ENCODE measurements around the gene ANKIB1. TPM values are rescaled to one million over a fixed set of nuclear protein-coding genes. Genes with fewer than 3 reads are reported as not detected.
"Not testable (repeated sequence)": the region's sequence is repeated elsewhere in the genome, so short reads cannot be mapped to it uniquely, and the experiment has no call there.

ANKIB1 gene
- total and polyA plus RNA-seq, 2 donors (not counting 1 experiment from before 2014, with no cell fraction given): 16.5 to 76.7 TPM

DNA sequence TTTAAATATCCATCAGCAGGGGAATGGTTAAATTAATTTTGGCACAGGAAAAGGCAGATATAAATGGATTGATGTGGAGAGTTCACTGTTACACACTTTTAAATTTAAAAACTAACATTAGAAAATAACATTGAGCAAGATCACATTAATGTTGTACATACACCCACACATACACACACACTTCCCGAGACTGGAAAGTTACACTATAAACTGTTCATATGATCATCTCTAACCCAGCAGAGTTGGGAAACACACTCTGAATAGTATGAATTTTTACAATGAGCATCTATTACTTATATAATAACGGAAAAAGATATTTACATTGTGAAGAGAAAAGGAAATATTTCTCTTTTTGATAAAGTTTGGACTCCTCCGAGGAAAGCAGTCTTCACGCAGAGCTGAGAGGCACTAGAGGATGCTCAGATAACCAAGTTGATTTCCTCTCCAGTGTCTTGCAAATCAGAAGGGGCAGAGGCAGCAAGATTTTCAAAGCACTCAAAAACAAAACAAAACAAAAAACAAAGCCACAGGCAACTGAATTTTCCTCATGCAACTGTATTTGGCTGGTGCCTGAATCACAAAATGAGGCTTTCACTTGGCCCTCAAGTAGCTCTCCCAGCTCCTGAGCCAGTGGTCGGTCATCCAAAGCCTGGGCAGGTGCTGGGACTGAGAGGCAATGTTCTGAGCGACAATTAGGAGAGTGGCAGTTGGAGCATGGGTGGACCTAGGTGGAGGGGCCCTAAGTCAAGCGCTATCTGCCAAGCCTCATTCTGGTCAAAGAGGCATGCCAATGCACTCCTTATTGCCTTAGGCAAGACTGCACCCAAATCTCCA lies 191.1 kb downstream of the ANKIB1 start:
- H3K4me3 Mint-ChIP-seq: no peak overlapping the region
- ATAC-seq (ENCODE audit: low read depth) (no peak), DNase-seq (no peak)
- H3K27me3 ChIP-seq (replicated peaks in 1 of 4; ENCODE audit: control extremely low read depth in 1 of 4, control insufficient read depth in 3 of 4, insufficient read depth in 4 of 4, low read length in 3 of 4): no peaks in the 10 kb centered on the region
- no peaks in the 10 kb centered on the region for H3K9me3 Mint-ChIP-seq (ENCODE audit: insufficient read depth)
- WGBS (ENCODE audit: insufficient coverage): 94% methylated on average over 5 of the region's 7 CpGs
- H2AFZ ChIP-seq (ENCODE audit: insufficient read depth, low read depth, low read length, poor library complexity, severe bottlenecking): no peak overlapping the region
- no peak overlapping the region for H3K27ac Mint-ChIP-seq
- H3K27me3 Mint-ChIP-seq: peaks cover 21% of the 10 kb centered on the region
- no peaks in the 10 kb centered on the region for H3K36me3 ChIP-seq (replicated peaks in 1 of 2; ENCODE audit: control extremely low read depth in 1 of 2, control insufficient read depth in 1 of 2, extremely low read depth in 1 of 2, insufficient read depth in 2 of 2, low read length in 1 of 2)
- H3K9ac ChIP-seq (ENCODE audit: low read length): no peak overlapping the region
- no peak overlapping the region for H3K4me3 ChIP-seq (ENCODE audit: control extremely low read depth in 1 of 5, extremely low read depth in 1 of 5, insufficient read depth in 1 of 5, low read depth in 2 of 5, low read length in 4 of 5)
- ChIA-PET CTCF (no interaction called here), POLR2A (no interaction called here)
- TF ChIP-seq EZH2 (IDR thresholded peaks at IDR 0.05; ENCODE audit: borderline replicate concordance, insufficient read depth, low read depth, low read length, poor library complexity, severe bottlenecking): no peak
- TF ChIP-seq, protein P1, sequence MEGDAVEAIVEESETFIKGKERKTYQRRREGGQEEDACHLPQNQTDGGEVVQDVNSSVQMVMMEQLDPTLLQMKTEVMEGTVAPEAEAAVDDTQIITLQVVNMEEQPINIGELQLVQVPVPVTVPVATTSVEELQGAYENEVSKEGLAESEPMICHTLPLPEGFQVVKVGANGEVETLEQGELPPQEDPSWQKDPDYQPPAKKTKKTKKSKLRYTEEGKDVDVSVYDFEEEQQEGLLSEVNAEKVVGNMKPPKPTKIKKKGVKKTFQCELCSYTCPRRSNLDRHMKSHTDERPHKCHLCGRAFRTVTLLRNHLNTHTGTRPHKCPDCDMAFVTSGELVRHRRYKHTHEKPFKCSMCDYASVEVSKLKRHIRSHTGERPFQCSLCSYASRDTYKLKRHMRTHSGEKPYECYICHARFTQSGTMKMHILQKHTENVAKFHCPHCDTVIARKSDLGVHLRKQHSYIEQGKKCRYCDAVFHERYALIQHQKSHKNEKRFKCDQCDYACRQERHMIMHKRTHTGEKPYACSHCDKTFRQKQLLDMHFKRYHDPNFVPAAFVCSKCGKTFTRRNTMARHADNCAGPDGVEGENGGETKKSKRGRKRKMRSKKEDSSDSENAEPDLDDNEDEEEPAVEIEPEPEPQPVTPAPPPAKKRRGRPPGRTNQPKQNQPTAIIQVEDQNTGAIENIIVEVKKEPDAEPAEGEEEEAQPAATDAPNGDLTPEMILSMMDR (IDR thresholded peaks at IDR 0.05): no peak
- H3K4me1 ChIP-seq (ENCODE audit: control insufficient read depth in 2 of 2, insufficient read depth in 2 of 2, low read length in 2 of 2): no peaks in the 10 kb centered on the region
- no peaks in the 10 kb centered on the region for H3K79me2 ChIP-seq (ENCODE audit: control insufficient read depth, insufficient read depth, low read length)
- H3K9me3 ChIP-seq (ENCODE audit: control extremely low read depth in 1 of 3, control insufficient read depth in 2 of 3, insufficient read depth in 1 of 3, low read length in 2 of 3): no peaks in the 10 kb centered on the region
- no peak overlapping the region for H3K4me2 ChIP-seq (replicated peaks; ENCODE audit: low read depth, low read length, poor library complexity, severe bottlenecking)
- no peak overlapping the region for H3K27ac ChIP-seq (ENCODE audit: low read length in 2 of 2)
- intact Hi-C loops (cut with micrococcal nuclease): no loop called here
- no peaks in the 10 kb centered on the region for H3K4me1 Mint-ChIP-seq
- H4K20me1 ChIP-seq (ENCODE audit: control insufficient read depth, insufficient read depth, low read length, poor library complexity, severe bottlenecking): no peaks in the 10 kb centered on the region

DNA sequence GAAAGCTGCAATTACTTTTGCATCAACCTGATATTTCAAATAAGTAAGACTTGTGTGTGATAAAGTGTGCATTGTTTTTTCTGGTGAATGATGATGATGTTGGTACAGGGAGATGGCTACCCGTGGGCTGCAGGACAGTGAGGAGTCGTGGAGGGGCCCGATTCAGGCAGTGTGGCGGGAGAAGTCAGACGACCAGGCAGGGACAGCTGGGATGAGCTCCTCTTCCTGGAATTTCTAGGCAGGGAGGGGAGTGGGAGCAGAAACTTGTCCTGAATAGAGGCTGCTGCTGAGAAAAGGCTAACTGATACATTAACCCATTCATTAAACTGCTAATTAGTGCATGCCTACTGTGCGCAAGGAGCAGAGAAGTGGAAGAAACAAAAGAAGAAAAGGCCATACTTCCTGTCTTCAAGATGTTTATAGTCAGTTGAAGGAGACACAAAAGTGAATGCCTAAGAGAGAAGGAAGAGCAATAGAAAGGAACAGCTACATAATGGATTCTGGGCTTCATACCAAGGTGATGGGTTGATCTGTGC lies 192.2 kb downstream of the ANKIB1 start:
- Histone ChIP-seq H3K9ac (ENCODE audit: low read length) (no peak overlapping the region), H3K4me2 (replicated peaks; ENCODE audit: low read depth, low read length, poor library complexity, severe bottlenecking) (no peak overlapping the region), H3K27me3 (replicated peaks in 1 of 4; ENCODE audit: control extremely low read depth in 1 of 4, control insufficient read depth in 3 of 4, insufficient read depth in 4 of 4, low read length in 3 of 4) (no peaks in the 10 kb centered on the region), H3K9me3 (ENCODE audit: control extremely low read depth in 1 of 3, control insufficient read depth in 2 of 3, insufficient read depth in 1 of 3, low read length in 2 of 3) (no peaks in the 10 kb centered on the region), H3K27ac (ENCODE audit: low read length in 2 of 2) (no peak overlapping the region), H3K36me3 (replicated peaks in 1 of 2; ENCODE audit: control extremely low read depth in 1 of 2, control insufficient read depth in 1 of 2, extremely low read depth in 1 of 2, insufficient read depth in 2 of 2, low read length in 1 of 2) (no peaks in the 10 kb centered on the region), H3K4me1 (ENCODE audit: control insufficient read depth in 2 of 2, insufficient read depth in 2 of 2, low read length in 2 of 2) (no peaks in the 10 kb centered on the region), H3K4me3 (ENCODE audit: control extremely low read depth in 1 of 5, extremely low read depth in 1 of 5, insufficient read depth in 1 of 5, low read depth in 2 of 5, low read length in 4 of 5) (no peak overlapping the region), H2AFZ (ENCODE audit: insufficient read depth, low read depth, low read length, poor library complexity, severe bottlenecking) (no peak overlapping the region), H4K20me1 (ENCODE audit: control insufficient read depth, insufficient read depth, low read length, poor library complexity, severe bottlenecking) (no peaks in the 10 kb centered on the region), H3K79me2 (ENCODE audit: control insufficient read depth, insufficient read depth, low read length) (no peaks in the 10 kb centered on the region)
- ChIA-PET POLR2A (no interaction called here), CTCF (no interaction called here)
- H3K27me3 Mint-ChIP-seq: peaks cover 18% of the 10 kb centered on the region
- ATAC-seq (ENCODE audit: low read depth) (no peak), DNase-seq (no peak)
- no peak overlapping the region for H3K27ac Mint-ChIP-seq
- H3K9me3 Mint-ChIP-seq (ENCODE audit: insufficient read depth): peaks cover 6% of the 10 kb centered on the region
- intact Hi-C loops (cut with micrococcal nuclease): no loop called here
- no peak overlapping the region for H3K4me3 Mint-ChIP-seq
- H3K4me1 Mint-ChIP-seq: no peaks in the 10 kb centered on the region
- TF ChIP-seq EZH2 (IDR thresholded peaks at IDR 0.05; ENCODE audit: borderline replicate concordance, insufficient read depth, low read depth, low read length, poor library complexity, severe bottlenecking): no peak
- TF ChIP-seq, protein P1 (IDR thresholded peaks at IDR 0.05): no peak
- WGBS (ENCODE audit: insufficient coverage): 100% methylated on average over 5 of the region's 6 CpGs

DNA sequence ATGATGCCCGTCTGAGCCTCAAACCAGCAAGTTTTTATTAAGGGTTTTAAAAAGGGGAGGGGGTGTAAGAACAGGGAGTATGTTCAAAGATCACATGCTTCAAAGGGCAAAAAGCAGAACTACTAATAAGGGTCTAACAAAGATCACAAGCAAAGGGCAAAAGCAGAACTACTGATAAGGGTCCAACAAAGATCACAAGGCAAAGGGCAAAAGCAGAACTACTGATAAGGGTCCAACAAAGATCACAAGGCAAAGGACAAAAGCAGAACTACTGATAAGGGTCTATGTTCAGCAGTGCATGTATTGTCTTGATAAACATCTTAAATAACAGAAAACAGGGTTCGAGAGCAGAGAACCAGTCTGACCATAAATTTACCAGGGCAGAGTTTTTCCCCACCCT lies 196.9 kb downstream of the ANKIB1 start:
- H3K4me1 ChIP-seq (ENCODE audit: control insufficient read depth in 2 of 2, insufficient read depth in 2 of 2, low read length in 2 of 2); H4K20me1 ChIP-seq (ENCODE audit: control insufficient read depth, insufficient read depth, low read length, poor library complexity, severe bottlenecking); H3K36me3 ChIP-seq (replicated peaks in 1 of 2; ENCODE audit: control extremely low read depth in 1 of 2, control insufficient read depth in 1 of 2, extremely low read depth in 1 of 2, insufficient read depth in 2 of 2, low read length in 1 of 2); H3K4me1 Mint-ChIP-seq; H3K27ac Mint-ChIP-seq; H3K9me3 ChIP-seq (ENCODE audit: control extremely low read depth in 1 of 3, control insufficient read depth in 2 of 3, insufficient read depth in 1 of 3, low read length in 2 of 3); DNase-seq; H3K4me3 ChIP-seq (ENCODE audit: control extremely low read depth in 1 of 5, extremely low read depth in 1 of 5, insufficient read depth in 1 of 5, low read depth in 2 of 5, low read length in 4 of 5); POLR2A ChIA-PET; H3K9me3 Mint-ChIP-seq (ENCODE audit: insufficient read depth); ATAC-seq (ENCODE audit: low read depth); H3K4me2 ChIP-seq (replicated peaks; ENCODE audit: low read depth, low read length, poor library complexity, severe bottlenecking); H3K27ac ChIP-seq (ENCODE audit: low read length in 2 of 2); H2AFZ ChIP-seq (ENCODE audit: insufficient read depth, low read depth, low read length, poor library complexity, severe bottlenecking); H3K27me3 Mint-ChIP-seq; CTCF ChIA-PET; H3K9ac ChIP-seq (ENCODE audit: low read length); H3K4me3 Mint-ChIP-seq; H3K27me3 ChIP-seq (replicated peaks in 1 of 4; ENCODE audit: control extremely low read depth in 1 of 4, control insufficient read depth in 3 of 4, insufficient read depth in 4 of 4, low read length in 3 of 4); H3K79me2 ChIP-seq (ENCODE audit: control insufficient read depth, insufficient read depth, low read length): not testable (repeated sequence)
- WGBS (ENCODE audit: insufficient coverage): 91% methylated on average over 1 of the region's 2 CpGs
- intact Hi-C loops (cut with micrococcal nuclease): loop anchor here (10.0 kb wide), 1 partner anchor 1358 kb away; no protein-coding TSS in a partner anchor
